Body of pancreas (tissue), 4 donors: ENCODE data around the gene KIF1B.

ENCODE experiments used
- POLR2A ChIP-seq, 3 donors: fragments of 450-650 bp; IDR thresholded peaks; one replicate each; pipeline ENCODE4 v1.6.1; 2016; ENCODE audit warnings: antibody characterized with exemption in 3 of 3, mild to moderate bottlenecking in 2 of 3
- TF ChIP-seq, protein P1 (sequence below), 7 experiments: fragments of 450-650 bp in 4 of 7; fragments of 200-600 bp in 3 of 7; sonication (generic) in 3 of 7; IDR thresholded peaks; one replicate each; pipeline ENCODE4 v1.5.1; 2016 to 2019; ENCODE audit warnings: antibody characterized with exemption in 7 of 7

DNA sequence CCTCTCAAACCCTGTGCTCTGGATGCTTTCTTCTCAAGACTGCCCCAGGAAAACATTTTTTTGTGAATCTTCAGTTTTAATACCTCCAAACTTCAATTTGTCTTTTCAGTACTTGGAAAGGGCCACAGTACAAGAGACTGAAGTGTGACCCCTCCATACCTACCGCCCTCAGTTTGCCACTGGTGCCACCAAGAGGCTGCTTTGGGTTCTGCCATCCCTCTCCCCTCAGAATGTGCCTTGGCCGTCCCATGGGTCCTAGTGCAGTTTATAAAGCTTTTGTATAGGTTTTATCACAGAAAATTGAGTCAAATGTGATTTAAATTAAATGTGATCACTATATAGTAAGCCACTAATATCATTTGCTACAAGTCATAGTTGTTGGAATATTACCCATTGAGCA lies 127.7 kb downstream of the KIF1B start:
- TF ChIP-seq, protein P1, sequence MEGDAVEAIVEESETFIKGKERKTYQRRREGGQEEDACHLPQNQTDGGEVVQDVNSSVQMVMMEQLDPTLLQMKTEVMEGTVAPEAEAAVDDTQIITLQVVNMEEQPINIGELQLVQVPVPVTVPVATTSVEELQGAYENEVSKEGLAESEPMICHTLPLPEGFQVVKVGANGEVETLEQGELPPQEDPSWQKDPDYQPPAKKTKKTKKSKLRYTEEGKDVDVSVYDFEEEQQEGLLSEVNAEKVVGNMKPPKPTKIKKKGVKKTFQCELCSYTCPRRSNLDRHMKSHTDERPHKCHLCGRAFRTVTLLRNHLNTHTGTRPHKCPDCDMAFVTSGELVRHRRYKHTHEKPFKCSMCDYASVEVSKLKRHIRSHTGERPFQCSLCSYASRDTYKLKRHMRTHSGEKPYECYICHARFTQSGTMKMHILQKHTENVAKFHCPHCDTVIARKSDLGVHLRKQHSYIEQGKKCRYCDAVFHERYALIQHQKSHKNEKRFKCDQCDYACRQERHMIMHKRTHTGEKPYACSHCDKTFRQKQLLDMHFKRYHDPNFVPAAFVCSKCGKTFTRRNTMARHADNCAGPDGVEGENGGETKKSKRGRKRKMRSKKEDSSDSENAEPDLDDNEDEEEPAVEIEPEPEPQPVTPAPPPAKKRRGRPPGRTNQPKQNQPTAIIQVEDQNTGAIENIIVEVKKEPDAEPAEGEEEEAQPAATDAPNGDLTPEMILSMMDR (IDR thresholded peaks at IDR 0.05) = peak in 6 of 7 experiments; percentile 16 to 53 (median 44)
- no peak for TF ChIP-seq POLR2A (IDR thresholded peaks at IDR 0.05)
